ENCODE measurements around the gene ACAP3.

The ACAP3 gene

DNA sequence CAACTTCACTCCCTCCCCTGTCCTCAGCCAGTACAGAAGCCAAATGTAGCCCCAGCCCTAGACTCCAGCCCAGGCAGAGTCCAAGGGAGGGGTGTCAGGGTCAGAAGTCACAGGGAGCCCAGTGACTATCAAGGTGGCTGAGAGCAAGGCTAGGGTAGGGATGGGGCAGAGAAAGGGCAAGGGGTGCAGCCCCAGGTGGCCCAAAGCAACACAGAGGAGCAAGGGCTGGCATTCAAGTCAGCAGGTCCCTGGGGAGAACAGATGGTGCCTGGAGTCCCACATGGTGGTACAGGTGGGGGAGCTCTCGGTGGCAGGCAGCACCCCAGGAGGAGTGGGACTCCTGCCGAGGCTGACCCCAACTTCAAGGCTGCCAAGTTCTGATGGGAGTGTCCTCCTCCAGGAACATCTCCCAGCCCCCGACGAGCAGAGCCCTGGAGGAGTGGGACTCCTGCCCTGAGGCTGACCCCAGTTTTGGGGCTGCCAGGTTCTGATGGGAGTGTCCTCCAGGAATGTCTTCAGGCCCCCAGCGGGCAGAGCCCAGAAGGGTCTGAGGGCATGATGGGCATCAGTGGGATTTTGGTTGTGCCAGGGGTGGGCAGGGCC lies 45.2 kb upstream of the ACAP3 start:
- Histone ChIP-seq H3K9me3 (ENCODE audit: control insufficient read depth, insufficient read depth, low read length) (no peaks in the 10 kb centered on the region), H3F3A (ENCODE audit: control insufficient read depth, insufficient read depth) (no peaks in the 10 kb centered on the region; the same call in 1 of the 2 replicates), H3K4me1 (ENCODE audit: control insufficient read depth, low read length) (peaks cover 5% of the 10 kb centered on the region), H4K20me1 (ENCODE audit: control insufficient read depth, insufficient read depth, low read depth, low read length) (no peaks in the 10 kb centered on the region), H3K9me2 (replicated peaks; ENCODE audit: control insufficient read depth, low read length) (no peaks in the 10 kb centered on the region), H3K36me3 (ENCODE audit: control insufficient read depth, low read length) (no peaks in the 10 kb centered on the region), H3K79me2 (ENCODE audit: control insufficient read depth, low read length) (peaks cover 10% of the 10 kb centered on the region), H3K27ac (ENCODE audit: low read depth, low read length) (no peak overlapping the region), H3K27me3 (ENCODE audit: control insufficient read depth, low read length) (peaks cover 16% of the 10 kb centered on the region), H3K4me3 (ENCODE audit: low read length) (no peak overlapping the region), H3K4me2 (ENCODE audit: low read length) (no peak overlapping the region)
- TF ChIP-seq, protein P1, sequence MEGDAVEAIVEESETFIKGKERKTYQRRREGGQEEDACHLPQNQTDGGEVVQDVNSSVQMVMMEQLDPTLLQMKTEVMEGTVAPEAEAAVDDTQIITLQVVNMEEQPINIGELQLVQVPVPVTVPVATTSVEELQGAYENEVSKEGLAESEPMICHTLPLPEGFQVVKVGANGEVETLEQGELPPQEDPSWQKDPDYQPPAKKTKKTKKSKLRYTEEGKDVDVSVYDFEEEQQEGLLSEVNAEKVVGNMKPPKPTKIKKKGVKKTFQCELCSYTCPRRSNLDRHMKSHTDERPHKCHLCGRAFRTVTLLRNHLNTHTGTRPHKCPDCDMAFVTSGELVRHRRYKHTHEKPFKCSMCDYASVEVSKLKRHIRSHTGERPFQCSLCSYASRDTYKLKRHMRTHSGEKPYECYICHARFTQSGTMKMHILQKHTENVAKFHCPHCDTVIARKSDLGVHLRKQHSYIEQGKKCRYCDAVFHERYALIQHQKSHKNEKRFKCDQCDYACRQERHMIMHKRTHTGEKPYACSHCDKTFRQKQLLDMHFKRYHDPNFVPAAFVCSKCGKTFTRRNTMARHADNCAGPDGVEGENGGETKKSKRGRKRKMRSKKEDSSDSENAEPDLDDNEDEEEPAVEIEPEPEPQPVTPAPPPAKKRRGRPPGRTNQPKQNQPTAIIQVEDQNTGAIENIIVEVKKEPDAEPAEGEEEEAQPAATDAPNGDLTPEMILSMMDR (IDR thresholded peaks at IDR 0.05; ENCODE audit: low read depth, low read length, poor library complexity, severe bottlenecking) = no peak
- no peak for TF ChIP-seq EZH2phosphoT487 (IDR thresholded peaks at IDR 0.05; ENCODE audit: borderline replicate concordance, low read length)

GRCh38 chr1:1351511-1352427 lies 44.0 kb upstream of the ACAP3 start:
- Histone ChIP-seq H3K4me2 (ENCODE audit: low read length) (no peak overlapping the region), H3K4me1 (ENCODE audit: control insufficient read depth, low read length) (peaks cover 8% of the 10 kb centered on the region)

DNA sequence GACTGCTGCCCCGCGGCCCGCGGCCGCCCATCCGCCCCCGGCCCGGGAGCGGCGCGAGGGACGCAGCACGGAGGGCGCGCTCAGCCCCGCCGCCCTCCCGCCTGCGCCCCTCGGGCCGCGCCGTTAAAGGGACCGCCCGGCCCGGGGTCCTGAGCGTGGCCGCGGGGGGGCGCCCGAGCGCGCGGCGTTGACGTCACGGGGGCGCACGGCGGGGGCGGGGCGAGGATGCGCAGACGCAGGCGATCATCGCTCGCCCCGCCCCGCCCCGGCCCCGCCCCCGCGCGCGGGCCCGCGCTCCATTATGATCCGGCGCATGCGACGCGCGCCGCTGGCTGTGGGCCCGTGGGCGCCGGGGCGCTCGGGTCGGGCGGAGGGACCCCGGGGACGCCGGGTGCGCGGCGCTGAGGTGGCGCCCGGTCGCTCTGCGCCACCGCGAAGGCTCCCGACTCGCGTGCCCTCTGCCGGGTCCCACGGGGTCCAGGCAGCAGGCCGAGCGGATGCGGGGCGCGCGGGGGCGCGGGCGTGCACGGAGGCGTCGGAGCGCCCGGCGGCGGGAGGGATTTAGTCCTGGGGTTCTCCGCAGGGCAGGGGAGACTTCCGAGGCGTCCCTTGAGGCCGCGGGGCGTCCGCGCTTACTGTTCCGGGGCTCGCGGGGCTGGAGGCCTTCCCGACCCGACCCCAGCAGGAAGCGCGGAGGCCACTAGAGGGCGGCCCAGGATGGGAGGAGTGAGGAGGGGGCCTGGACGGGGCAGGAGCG lies 41.7 kb upstream of the ACAP3 start, which contains the start of gene DVL1:
Gene DVL1 (minus strand): TSS at position 163 of the 757 bp plus-strand sequence. CDS start 353 bp downstream, outside the sequence.
- Histone ChIP-seq H3F3A (ENCODE audit: control insufficient read depth, insufficient read depth) (no peaks in the 10 kb centered on the region; the same call in 1 of the 2 replicates), H3K4me3 (ENCODE audit: low read length) (peak within 1 kb of the TSS; percentile 87), H3K9me2 (replicated peaks; ENCODE audit: control insufficient read depth, low read length) (no peaks in the 10 kb centered on the region), H3K79me2 (ENCODE audit: control insufficient read depth, low read length) (peaks cover 44% of the 10 kb centered on the region), H3K36me3 (ENCODE audit: control insufficient read depth, low read length) (no peaks in the 10 kb centered on the region), H4K20me1 (ENCODE audit: control insufficient read depth, insufficient read depth, low read depth, low read length) (0 out of 2 replicates have a peak, but pooled peaks cover 4% of the 10 kb centered on the region), H3K4me1 (ENCODE audit: control insufficient read depth, low read length) (peaks cover 8% of the 10 kb centered on the region), H3K27me3 (ENCODE audit: control insufficient read depth, low read length) (peaks cover 13% of the 10 kb centered on the region), H3K9me3 (ENCODE audit: control insufficient read depth, insufficient read depth, low read length) (no peaks in the 10 kb centered on the region), H3K27ac (ENCODE audit: low read depth, low read length) (peak within 1 kb of the TSS; percentile 68), H3K4me2 (ENCODE audit: low read length) (peak within 1 kb of the TSS; percentile 71)
- TF ChIP-seq EZH2phosphoT487 (IDR thresholded peaks at IDR 0.05; ENCODE audit: borderline replicate concordance, low read length) = no peak
- TF ChIP-seq, protein P1 (IDR thresholded peaks at IDR 0.05; ENCODE audit: low read depth, low read length, poor library complexity, severe bottlenecking) = peak; percentile 49

More at GRCh38 chr1:1351511-1352427, 44.0 kb upstream of the ACAP3 start:
- H3K9me3 ChIP-seq (ENCODE audit: control insufficient read depth, insufficient read depth, low read length) = no peaks in the 10 kb centered on the region
- H4K20me1 ChIP-seq (ENCODE audit: control insufficient read depth, insufficient read depth, low read depth, low read length) = no peaks in the 10 kb centered on the region
- TF ChIP-seq, protein P1 (IDR thresholded peaks at IDR 0.05; ENCODE audit: low read depth, low read length, poor library complexity, severe bottlenecking) = no peak
- no peak for TF ChIP-seq EZH2phosphoT487 (IDR thresholded peaks at IDR 0.05; ENCODE audit: borderline replicate concordance, low read length)
- peaks cover 21% of the 10 kb centered on the region for H3K79me2 ChIP-seq (ENCODE audit: control insufficient read depth, low read length)
- no peak overlapping the region for H3K4me3 ChIP-seq (ENCODE audit: low read length)
- no peaks in the 10 kb centered on the region; the same call in 1 of the 2 replicates for H3F3A ChIP-seq (ENCODE audit: control insufficient read depth, insufficient read depth)
- peaks cover 13% of the 10 kb centered on the region for H3K27me3 ChIP-seq (ENCODE audit: control insufficient read depth, low read length)
- no peak overlapping the region for H3K27ac ChIP-seq (ENCODE audit: low read depth, low read length)
- H3K9me2 ChIP-seq (replicated peaks; ENCODE audit: control insufficient read depth, low read length) = no peaks in the 10 kb centered on the region
- H3K36me3 ChIP-seq (ENCODE audit: control insufficient read depth, low read length) = no peaks in the 10 kb centered on the region

All from DOHH2 (cell line).